Skin epidermis (tissue), 12 donors: Measurements from ENCODE around the gene FAM9A.

Source experiments
- H3K27ac ChIP-seq, 21 experiments: fragments of 200-600 bp; sonication (generic) in 11 of 21; one replicate each; pipeline ENCODE4 v1.5.0; 2020; ENCODE audit warnings: mild to moderate bottlenecking in 3 of 21, inconsistent platforms in 2 of 21, moderate library complexity in 2 of 21
- H3K4me3 ChIP-seq, 7 experiments: fragments of 200-600 bp; sonication (generic) in 2 of 7; one replicate each; pipeline ENCODE4 v1.5.0; 2020; ENCODE audit warnings: inconsistent platforms in 2 of 7, mild to moderate bottlenecking in 2 of 7, moderate library complexity in 1 of 7

FAM9A gene

DNA sequence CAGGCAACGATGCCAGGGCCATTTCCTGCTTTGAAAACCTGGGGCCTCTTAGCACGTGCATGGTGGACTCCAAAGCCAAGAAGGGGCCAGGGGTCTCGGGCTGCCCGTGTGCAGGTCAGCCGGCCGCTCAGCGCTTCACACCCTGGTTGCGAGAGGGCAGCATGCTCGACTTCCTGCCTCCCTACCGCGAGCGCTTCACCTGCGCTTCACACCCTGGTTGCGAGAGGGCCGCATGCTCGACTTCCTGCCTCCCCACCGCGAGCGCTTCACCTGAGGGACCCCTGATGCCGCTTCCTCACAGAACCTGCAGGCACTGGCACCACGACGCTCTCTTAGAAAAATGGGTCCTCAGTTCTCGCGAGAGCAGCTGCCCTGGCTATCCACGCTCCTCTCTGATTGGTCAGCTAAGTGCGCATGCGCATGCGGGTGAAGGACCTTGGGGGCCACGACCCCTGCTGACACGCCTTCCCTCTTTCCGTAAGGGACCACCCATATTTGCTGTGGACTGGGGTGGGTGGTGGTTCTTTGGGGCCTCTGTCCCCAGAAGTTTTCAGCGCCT lies at the start of gene FAM9A:
TSS of gene FAM9A (minus strand) at position 343 of the 559 bp plus-strand sequence. CDS start 1,212 bp downstream, outside the sequence.
- no peak within 1 kb of the TSS for H3K4me3 ChIP-seq
- no peak within 1 kb of the TSS for H3K27ac ChIP-seq

- H3K4me3 ChIP-seq: no peak overlapping the region
- H3K27ac ChIP-seq: no peak overlapping the region
These were observed 49.3 kb upstream of the FAM9A start for GRCh38 chrX:8850478-8850877.

GRCh38 chrX:8849945-8850344 lies 48.8 kb upstream of the FAM9A start:
- H3K27ac ChIP-seq: no peak overlapping the region

GRCh38 chrX:8849458-8849857 lies 48.3 kb upstream of the FAM9A start:
- Histone ChIP-seq H3K27ac (no peak overlapping the region), H3K4me3 (no peak overlapping the region)

More at GRCh38 chrX:8849945-8850344, 48.8 kb upstream of the FAM9A start:
- H3K4me3 ChIP-seq: no peak overlapping the region

DNA sequence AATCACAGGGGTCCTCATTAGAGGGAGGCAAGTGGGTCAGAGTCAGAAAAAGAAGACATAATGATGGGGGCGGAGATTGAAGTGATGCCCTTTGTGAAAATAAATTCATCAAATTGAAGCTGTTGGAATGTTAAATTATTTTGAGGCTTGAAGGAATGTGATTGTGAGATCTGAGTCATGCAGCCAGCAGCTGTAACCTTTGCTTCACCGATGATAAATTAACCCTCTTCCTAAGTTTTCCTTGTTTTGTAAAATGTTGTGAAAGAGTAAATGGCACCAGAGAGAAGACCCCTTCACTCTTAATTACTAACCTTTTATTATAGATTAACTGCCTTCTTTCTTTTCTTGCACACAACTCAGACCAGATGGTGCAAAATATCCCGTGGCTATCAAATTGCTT lies 47.7 kb upstream of the FAM9A start:
- no peak overlapping the region for H3K4me3 ChIP-seq
- H3K27ac ChIP-seq: no peak overlapping the region

DNA sequence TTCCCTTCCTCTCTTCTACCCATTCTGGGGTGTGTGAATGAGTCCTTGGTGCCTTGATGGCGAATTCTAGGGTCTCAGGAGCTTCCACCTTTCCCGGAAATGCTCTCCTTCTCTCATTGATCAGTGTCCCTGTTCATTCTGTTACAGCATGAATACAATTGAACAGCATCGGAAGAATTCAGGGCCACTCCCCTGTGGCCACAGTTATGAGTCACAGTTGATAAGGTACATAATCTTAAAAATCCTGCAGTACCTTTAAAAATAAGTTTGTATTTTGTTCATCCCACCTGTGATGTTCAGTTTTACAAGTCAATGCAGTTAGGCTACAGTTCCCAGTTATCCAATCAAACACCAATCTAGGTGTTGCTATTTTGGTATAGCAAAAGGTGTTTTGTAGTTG lies 47.3 kb upstream of the FAM9A start:
- Histone ChIP-seq H3K4me3 (no peak overlapping the region), H3K27ac (no peak overlapping the region)

DNA sequence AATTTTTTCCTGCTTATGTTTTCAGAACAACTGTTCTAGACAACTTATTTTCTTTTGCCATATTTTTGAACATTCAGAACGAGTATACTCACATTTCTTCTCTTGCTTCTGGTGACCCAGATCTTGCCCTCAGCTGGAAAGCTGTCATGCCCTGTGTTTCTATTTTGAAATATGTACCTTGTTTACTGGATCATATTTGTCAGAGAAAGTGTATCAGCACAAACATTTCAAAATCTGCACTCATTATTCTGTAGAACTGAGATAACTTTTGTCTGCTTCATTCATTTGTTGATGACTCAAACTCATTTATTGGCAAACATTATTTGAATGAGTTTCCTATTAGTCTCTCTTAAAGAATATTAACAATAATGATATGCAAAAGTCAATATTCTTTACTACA lies 46.2 kb upstream of the FAM9A start:
- Histone ChIP-seq H3K27ac (no peak overlapping the region), H3K4me3 (no peak overlapping the region)

- Histone ChIP-seq H3K4me3 (no peak overlapping the region), H3K27ac (no peak overlapping the region)
These were observed 45.1 kb upstream of the FAM9A start for GRCh38 chrX:8846266-8846665.

GRCh38 chrX:8845469-8845868 lies 44.3 kb upstream of the FAM9A start:
- H3K27ac ChIP-seq: no peak overlapping the region

DNA sequence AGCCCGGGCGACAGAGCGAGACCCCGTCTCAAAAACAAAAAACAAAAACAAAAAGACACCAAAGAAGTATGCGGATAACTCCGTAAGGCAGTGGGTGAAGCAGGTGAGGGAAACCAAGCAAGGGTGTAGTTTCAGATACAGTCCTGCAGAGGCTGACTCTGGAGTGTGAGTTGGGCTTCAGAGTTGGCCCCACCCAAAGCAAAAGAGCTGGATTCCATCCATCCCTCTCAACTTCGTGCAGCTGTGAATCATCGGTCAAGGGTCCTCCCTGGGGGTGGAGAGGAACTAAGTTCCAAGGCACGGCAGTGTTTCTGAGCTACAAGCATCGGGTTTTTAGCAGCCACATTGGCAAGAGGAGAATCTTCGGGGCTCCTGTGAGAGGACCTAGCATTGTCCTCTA lies 43.9 kb upstream of the FAM9A start:
- H3K27ac ChIP-seq: no peak overlapping the region
- H3K4me3 ChIP-seq: no peak overlapping the region

More at GRCh38 chrX:8845469-8845868, 44.3 kb upstream of the FAM9A start:
- no peak overlapping the region for H3K4me3 ChIP-seq

DNA sequence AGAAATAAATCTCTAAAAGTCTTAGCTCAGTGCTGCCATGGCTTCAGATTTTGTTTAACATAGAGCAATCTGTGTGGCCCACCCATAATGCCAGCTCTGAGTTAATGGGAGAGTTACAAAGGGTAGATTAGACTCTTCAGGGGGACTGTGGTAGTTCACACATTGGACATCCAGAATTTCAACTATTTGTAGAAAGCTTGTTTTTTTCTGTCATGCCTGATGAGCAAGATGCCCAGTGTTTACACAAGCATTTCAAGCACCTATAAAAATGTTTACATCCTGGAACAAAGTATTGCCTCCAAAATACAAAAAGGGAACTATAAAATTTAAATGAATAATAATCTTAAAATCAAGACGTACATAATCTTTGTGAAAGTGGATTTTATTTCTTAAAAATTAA lies 43.0 kb upstream of the FAM9A start:
- Histone ChIP-seq H3K27ac (no peak overlapping the region), H3K4me3 (no peak overlapping the region)

GRCh38 chrX:8841911-8842310 lies 40.7 kb upstream of the FAM9A start:
- H3K27ac ChIP-seq: no peak overlapping the region
- no peak overlapping the region for H3K4me3 ChIP-seq

DNA sequence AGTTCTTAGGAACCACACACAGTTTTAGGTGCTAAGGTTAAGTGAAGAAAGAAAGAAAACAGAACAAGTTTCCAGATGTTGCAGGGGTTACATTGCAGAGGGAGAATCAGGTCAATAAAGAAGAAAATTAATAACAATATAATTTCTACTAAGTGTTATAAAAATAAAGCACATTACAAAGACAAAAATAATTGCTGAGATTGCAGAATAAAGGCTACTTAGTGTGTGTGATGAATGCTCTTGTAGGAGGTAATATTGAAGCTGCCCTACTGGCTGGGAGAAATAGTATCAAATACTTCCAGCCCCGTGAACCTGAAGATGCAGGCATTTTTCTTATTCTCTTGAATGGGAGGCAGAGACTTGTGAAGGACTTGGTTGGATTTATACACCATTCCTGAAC lies 33.2 kb upstream of the FAM9A start:
- Histone ChIP-seq H3K4me3 (no peak overlapping the region), H3K27ac (no peak overlapping the region)

DNA sequence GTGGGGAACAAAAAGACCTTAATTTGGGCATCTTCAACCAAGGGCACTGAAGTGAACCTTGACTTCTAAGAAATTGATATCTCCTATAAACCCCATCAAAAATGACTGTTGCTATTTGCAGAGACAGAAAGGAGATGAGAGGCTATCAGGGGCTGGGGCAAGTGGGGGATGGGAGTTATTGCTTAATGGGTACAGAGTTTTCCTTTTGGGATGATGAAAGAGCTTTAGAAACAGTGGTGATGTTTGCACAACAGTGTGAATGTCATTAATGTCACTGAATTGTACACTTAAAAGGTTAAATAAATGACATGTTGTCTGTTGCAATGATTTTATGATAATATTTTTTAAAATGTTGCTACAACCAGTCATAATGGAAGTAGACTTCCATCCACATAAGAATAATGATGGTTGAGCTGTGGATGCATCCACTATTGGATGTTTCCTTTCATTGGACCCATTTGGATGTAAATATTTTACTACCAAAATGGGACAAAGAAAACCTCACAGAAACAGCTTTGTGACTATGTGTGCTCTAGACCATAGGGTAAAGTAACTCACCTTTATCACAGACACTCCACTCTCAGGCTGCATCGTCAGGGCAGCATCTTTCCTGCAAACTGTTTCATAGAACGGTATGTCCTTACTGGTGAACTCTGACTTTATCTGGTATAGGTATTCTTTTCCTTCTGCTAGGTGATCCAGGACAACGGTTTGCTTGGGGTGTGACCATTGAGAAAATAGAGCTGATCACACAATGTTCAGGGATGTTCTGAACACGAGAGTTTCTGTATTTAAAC lies 31.6 kb upstream of the FAM9A start:
- H3K4me3 ChIP-seq: no peak overlapping the region
- no peak overlapping the region for H3K27ac ChIP-seq

- H3K4me3 ChIP-seq: no peak overlapping the region
- H3K27ac ChIP-seq: no peak overlapping the region
These were observed 22.5 kb upstream of the FAM9A start for GRCh38 chrX:8823698-8824097.

GRCh38 chrX:8822002-8822401 lies 20.8 kb upstream of the FAM9A start:
- Histone ChIP-seq H3K4me3 (no peak overlapping the region), H3K27ac (no peak overlapping the region)

- Histone ChIP-seq H3K4me3 (no peak overlapping the region), H3K27ac (no peak overlapping the region)
These were observed 19.8 kb upstream of the FAM9A start for GRCh38 chrX:8820910-8821527.

- Histone ChIP-seq H3K27ac (no peak overlapping the region), H3K4me3 (no peak overlapping the region)
These were observed 14.4 kb upstream of the FAM9A start for GRCh38 chrX:8815460-8816065.

DNA sequence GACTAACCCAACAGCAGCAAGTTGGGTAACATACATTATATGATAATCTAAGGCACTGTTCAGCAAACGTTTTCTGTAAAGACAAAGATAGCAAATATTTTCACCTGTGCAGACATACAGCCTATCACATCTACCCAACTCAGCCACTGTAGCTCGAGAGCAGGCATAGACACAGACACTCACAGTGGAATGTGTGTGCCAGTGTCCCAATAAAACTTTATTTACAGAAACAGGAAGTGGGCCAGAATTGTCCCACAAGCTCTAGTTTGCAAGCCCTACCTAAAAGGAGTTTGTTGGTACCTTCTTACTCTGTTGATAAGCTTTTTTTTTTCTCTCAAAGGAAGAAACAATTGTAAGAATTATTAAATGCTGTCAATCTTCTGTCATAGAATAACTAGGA lies 11.9 kb upstream of the FAM9A start:
- Histone ChIP-seq H3K27ac (no peak overlapping the region), H3K4me3 (no peak overlapping the region)

DNA sequence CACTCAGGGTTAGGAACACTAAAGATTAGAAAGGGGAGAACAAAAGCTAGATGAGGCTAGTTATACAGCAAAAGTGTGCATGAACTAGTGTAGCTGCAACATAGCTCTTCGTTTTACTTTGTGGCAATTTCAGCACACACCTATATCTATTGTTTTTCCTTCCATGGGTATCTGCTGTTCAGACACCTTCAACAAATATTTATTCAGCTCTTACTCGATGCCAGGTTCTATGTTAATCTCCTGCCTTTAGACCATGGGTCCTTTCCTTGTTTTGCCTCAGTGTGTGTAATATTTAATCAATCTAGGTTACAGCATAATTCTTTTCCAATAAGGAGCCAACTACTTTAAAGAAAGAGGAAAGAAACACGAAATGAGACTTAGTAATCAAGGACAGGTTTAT lies 10.4 kb upstream of the FAM9A start:
- Histone ChIP-seq H3K4me3 (no peak overlapping the region), H3K27ac (no peak overlapping the region)

DNA sequence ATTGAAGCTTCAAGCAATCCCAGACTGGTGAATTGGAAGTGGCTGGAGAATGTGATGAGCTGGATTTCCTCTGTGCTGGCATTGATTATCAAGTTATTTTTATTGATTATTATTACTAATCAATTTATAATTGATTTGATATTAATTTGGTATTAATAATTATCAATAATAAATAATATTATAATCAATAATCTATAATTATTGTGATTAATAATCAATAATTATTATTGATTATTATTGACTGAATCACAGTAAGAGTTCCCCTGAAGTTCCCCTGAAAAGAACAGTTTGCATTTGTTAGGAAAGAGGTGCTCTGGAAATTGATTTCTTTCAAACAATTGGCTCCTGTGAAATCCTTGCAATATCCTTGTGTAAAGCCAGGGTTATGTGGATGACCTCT lies 7.5 kb upstream of the FAM9A start:
- no peak overlapping the region for H3K4me3 ChIP-seq
- no peak overlapping the region for H3K27ac ChIP-seq
